GM23338 (cell line): ENCODE data around the gene EXOSC3.

ENCODE experiments used
- EZH2 ChIP-seq: fragments of 200-600 bp; sonication (generic); IDR thresholded peaks from one replicate; pipeline ENCODE4 v1.8.0; 2017; ENCODE audit warnings: antibody characterized with exemption, mild to moderate bottlenecking, low read depth; ENCODE audit not compliant: unreplicated experiment
- EZH2phosphoT487 ChIP-seq: fragments of 200-600 bp; sonication (generic); IDR thresholded peaks from one replicate; pipeline ENCODE4 v1.8.1; 2018; ENCODE audit warnings: antibody characterized with exemption; ENCODE audit not compliant: unreplicated experiment
- POLR2AphosphoS5 ChIP-seq: IDR thresholded peaks from 2 replicates; pipeline ENCODE4 v1.6.1; 2016; ENCODE audit warnings: antibody characterized with exemption, low read depth
- STAT1 ChIP-seq: IDR thresholded peaks from one replicate; pipeline ENCODE4 v1.6.1; 2016; ENCODE audit warnings: antibody characterized with exemption; ENCODE audit not compliant: unreplicated experiment
- TF ChIP-seq, protein P1 (sequence below), 2 experiments: fragments of 200-600 bp in 1 of 2; sonication (generic) in 1 of 2; conservative IDR thresholded peaks; 2 replicates each; pipeline versions ENCODE4 v1.5.1 to v1.6.1; 2016 to 2017; ENCODE audit warnings: antibody characterized with exemption in 2 of 2, low read depth in 2 of 2, mild to moderate bottlenecking in 2 of 2, moderate library complexity in 1 of 2

DNA sequence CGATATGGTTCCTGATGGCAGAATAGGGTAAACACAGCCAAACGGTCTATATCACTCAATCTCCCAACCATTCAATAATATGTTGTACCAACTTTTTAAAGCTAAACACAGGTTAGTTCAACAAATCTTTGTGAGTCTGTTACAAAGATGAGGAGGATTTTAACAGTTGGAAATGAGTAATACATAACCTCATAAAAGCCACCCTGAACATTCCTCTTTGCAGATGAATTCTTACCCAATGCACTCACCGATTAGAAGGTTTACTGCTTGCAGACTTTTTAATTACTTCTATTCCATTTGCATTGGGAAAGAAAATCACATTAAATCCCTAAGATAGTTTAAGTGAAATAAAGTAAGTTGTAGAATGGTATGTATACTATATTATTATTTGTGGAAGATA lies 54.6 kb downstream of the EXOSC3 start:
- TF ChIP-seq, protein P1, sequence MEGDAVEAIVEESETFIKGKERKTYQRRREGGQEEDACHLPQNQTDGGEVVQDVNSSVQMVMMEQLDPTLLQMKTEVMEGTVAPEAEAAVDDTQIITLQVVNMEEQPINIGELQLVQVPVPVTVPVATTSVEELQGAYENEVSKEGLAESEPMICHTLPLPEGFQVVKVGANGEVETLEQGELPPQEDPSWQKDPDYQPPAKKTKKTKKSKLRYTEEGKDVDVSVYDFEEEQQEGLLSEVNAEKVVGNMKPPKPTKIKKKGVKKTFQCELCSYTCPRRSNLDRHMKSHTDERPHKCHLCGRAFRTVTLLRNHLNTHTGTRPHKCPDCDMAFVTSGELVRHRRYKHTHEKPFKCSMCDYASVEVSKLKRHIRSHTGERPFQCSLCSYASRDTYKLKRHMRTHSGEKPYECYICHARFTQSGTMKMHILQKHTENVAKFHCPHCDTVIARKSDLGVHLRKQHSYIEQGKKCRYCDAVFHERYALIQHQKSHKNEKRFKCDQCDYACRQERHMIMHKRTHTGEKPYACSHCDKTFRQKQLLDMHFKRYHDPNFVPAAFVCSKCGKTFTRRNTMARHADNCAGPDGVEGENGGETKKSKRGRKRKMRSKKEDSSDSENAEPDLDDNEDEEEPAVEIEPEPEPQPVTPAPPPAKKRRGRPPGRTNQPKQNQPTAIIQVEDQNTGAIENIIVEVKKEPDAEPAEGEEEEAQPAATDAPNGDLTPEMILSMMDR (conservative IDR thresholded peaks at IDR 0.05; ENCODE audit: low read depth in 2 of 2), result no peak
- no peak for TF ChIP-seq POLR2AphosphoS5
- no peak for TF ChIP-seq STAT1
- TF ChIP-seq EZH2, result no peak
- TF ChIP-seq EZH2phosphoT487, result no peak
